Activated naive CD4-positive, alpha-beta T cell treated with anti-CD3 and anti-CD28 coated beads, Interleukin-2, amount 50 U/mL, for 24 hours (primary cell): ENCODE results near the gene SLC19A2.
A peak's percentile ranks its signal among the peaks of the same experiment; 100 is the strongest.
"Not testable (repeated sequence)": the region's sequence is repeated elsewhere in the genome, so short reads cannot be mapped to it uniquely, and the experiment has no call there.

Experiments used
- H3K27ac Mint-ChIP-seq: one replicate; pipeline ENCODE4 v1.8.0; 2021; ENCODE audit warnings: mild to moderate bottlenecking, mixed read lengths
- H3K27me3 Mint-ChIP-seq: one replicate; pipeline ENCODE4 v1.8.0; 2021; ENCODE audit warnings: mixed read lengths
- H3K36me3 Mint-ChIP-seq: one replicate; pipeline ENCODE4 v1.8.0; 2021; ENCODE audit warnings: mixed read lengths
- H3K4me1 Mint-ChIP-seq: one replicate; pipeline ENCODE4 v1.8.0; 2021; ENCODE audit warnings: mixed read lengths
- H3K4me3 Mint-ChIP-seq: one replicate; pipeline ENCODE4 v1.8.0; 2021; ENCODE audit warnings: mild to moderate bottlenecking, mixed read lengths
- H3K9me3 Mint-ChIP-seq: one replicate; pipeline ENCODE4 v1.8.0; 2021; ENCODE audit warnings: mixed read lengths

The SLC19A2 gene

DNA sequence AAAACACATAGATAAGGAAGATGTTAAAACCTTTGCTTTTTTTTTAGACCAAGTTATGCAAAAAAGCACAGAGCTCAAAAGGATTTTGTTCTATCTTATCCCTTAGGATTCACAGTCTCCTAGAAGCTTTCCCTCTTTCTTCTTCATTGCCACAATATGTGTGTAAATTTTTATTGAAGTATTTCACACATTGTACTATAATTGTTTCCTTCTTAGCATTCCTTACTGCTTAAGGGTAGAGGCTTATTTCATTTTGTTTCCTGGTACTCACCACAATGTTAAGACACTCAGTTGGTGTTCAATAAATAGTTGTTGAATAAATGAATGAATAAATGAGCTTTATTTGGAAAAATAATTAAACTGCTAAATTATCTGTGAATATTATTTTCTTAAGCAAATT lies 29.9 kb upstream of the SLC19A2 start:
- Mint-ChIP-seq H3K4me1 (peaks cover 10% of the 10 kb centered on the region), H3K4me3 (no peak overlapping the region), H3K27ac (peak overlapping the region; percentile 38), H3K9me3 (no peaks in the 10 kb centered on the region), H3K36me3 (peaks cover 53% of the 10 kb centered on the region), H3K27me3 (no peaks in the 10 kb centered on the region)

DNA sequence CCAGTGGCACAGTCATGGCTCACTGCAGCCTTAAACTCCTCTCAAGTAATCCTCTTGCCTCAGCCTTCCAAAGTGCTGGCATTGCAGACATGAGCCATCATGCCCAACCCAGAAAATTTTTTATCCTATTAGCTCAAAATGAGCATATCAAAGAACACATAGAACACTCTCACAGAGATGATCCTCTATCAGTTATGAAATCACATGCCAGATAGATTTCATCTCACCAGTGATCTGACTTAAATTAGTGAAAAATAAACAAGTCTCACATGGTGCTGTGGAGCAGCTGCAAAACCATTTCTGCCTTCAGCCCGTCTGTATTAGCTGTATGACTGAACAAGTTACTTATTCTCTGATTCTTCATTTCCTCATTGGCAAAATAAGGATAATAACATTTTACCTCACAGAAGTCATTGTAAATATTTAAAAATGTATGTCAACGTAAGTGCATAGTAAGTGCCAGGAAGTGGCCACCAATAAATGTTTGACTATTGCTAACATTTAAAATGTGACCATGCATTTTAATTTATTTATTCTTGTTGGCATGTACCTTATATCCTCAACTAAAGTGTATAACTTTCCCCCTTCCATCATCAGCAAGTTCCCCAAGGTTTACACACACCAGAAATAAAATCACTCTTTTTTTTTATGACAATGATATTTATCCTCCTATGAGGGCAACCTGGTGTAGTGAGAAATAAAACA lies 29.0 kb upstream of the SLC19A2 start:
- Mint-ChIP-seq H3K4me3 (no peak overlapping the region), H3K4me1 (peaks cover 17% of the 10 kb centered on the region), H3K27me3 (no peaks in the 10 kb centered on the region), H3K9me3 (no peaks in the 10 kb centered on the region), H3K36me3 (peaks cover 46% of the 10 kb centered on the region), H3K27ac (no peak overlapping the region)

DNA sequence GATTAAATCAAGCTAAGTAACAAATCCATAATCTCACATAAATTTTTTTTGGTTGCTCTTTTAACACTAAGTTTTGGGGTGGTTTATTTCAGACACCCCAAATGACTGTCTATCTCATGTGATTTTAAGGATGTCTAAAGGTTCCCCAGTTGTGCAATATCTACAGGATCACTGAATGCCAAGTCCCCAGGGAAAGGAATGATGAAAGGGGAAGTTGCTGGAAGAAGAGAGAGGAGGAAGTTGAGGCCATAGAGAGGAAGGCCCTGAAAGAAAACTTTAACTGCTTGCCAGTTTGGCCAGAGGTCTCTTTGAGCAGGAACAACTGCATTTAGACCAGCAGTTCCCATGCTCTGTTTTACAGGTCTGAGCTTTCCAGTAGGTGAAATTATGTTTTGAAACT lies 27.5 kb upstream of the SLC19A2 start:
- H3K27ac Mint-ChIP-seq = peak overlapping the region; percentile 60
- no peaks in the 10 kb centered on the region for H3K9me3 Mint-ChIP-seq
- H3K4me1 Mint-ChIP-seq = peaks cover 28% of the 10 kb centered on the region
- no peaks in the 10 kb centered on the region for H3K27me3 Mint-ChIP-seq
- no peak overlapping the region for H3K4me3 Mint-ChIP-seq
- peaks cover 39% of the 10 kb centered on the region for H3K36me3 Mint-ChIP-seq

- Mint-ChIP-seq H3K27me3 (no peaks in the 10 kb centered on the region), H3K4me3 (no peak overlapping the region)
Measured at GRCh38 chr1:169511316-169512005, 25.7 kb upstream of the SLC19A2 start.

GRCh38 chr1:169510060-169510459 lies 24.3 kb upstream of the SLC19A2 start:
- Mint-ChIP-seq H3K36me3 (peaks cover 18% of the 10 kb centered on the region), H3K4me1 (peaks cover 28% of the 10 kb centered on the region), H3K9me3 (no peaks in the 10 kb centered on the region), H3K4me3 (no peak overlapping the region), H3K27me3 (no peaks in the 10 kb centered on the region), H3K27ac (no peak overlapping the region)

More at GRCh38 chr1:169511316-169512005, 25.7 kb upstream of the SLC19A2 start:
- H3K36me3 Mint-ChIP-seq = peaks cover 25% of the 10 kb centered on the region
- no peak overlapping the region for H3K27ac Mint-ChIP-seq
- H3K9me3 Mint-ChIP-seq = no peaks in the 10 kb centered on the region
- peaks cover 28% of the 10 kb centered on the region for H3K4me1 Mint-ChIP-seq

DNA sequence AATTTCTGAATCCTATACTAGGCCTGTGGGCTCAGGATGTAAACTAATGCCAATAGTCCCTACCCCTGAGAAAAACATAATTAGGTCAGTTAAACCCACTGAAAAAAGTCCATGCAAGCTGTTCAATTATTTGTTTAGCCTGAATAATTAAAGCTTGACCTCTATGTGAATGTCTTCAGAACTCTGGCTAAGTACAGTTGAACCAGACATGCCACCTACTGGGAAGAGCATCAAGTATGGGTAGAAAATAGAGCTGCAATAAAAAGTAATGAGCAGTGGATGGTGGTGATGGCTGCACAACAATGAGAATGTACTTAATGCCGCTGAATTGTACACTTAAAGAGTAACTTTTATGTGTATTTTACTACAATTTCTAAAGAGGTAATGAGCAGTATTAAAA lies 23.6 kb upstream of the SLC19A2 start:
- H3K9me3 Mint-ChIP-seq = no peaks in the 10 kb centered on the region
- no peak overlapping the region for H3K27ac Mint-ChIP-seq
- peaks cover 12% of the 10 kb centered on the region for H3K36me3 Mint-ChIP-seq
- H3K4me3 Mint-ChIP-seq = no peak overlapping the region
- no peaks in the 10 kb centered on the region for H3K27me3 Mint-ChIP-seq
- H3K4me1 Mint-ChIP-seq = peaks cover 28% of the 10 kb centered on the region

GRCh38 chr1:169508432-169509338 lies 22.9 kb upstream of the SLC19A2 start:
- peaks cover 12% of the 10 kb centered on the region for H3K36me3 Mint-ChIP-seq
- H3K27me3 Mint-ChIP-seq = no peaks in the 10 kb centered on the region
- no peak overlapping the region for H3K27ac Mint-ChIP-seq
- no peaks in the 10 kb centered on the region for H3K9me3 Mint-ChIP-seq
- no peak overlapping the region for H3K4me3 Mint-ChIP-seq
- H3K4me1 Mint-ChIP-seq = peaks cover 28% of the 10 kb centered on the region

- Mint-ChIP-seq H3K4me3 (no peak overlapping the region), H3K27me3 (no peaks in the 10 kb centered on the region), H3K9me3 (no peaks in the 10 kb centered on the region), H3K4me1 (peaks cover 28% of the 10 kb centered on the region), H3K27ac (no peak overlapping the region), H3K36me3 (peaks cover 9% of the 10 kb centered on the region)
Measured at GRCh38 chr1:169507413-169507812, 21.7 kb upstream of the SLC19A2 start.

GRCh38 chr1:169503601-169504000 lies 17.9 kb upstream of the SLC19A2 start:
- H3K36me3 Mint-ChIP-seq, H3K9me3 Mint-ChIP-seq, H3K4me3 Mint-ChIP-seq, H3K4me1 Mint-ChIP-seq, H3K27ac Mint-ChIP-seq, H3K27me3 Mint-ChIP-seq: not testable (repeated sequence)

DNA sequence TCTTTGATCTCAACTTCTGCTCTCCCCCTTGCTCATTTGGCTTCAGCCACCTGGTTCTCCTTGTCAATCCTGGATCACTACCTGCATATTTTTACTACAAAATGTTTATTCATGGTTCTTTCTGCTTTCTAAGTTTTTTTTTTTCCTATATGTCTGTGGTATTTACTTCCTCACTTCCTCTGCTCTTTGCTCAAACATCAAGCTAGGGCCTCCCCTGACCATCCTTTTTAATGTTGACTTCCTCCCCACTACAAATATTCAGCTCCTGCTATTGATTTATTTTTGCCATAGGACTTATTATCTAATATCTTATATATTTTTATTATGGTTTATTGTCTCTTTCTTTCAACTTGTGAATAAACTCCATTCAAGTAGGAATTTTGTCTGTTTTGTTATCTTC lies 14.1 kb upstream of the SLC19A2 start:
- peaks cover 3% of the 10 kb centered on the region for H3K27me3 Mint-ChIP-seq
- H3K9me3 Mint-ChIP-seq = peaks cover 8% of the 10 kb centered on the region
- H3K36me3 Mint-ChIP-seq = peaks cover 15% of the 10 kb centered on the region
- H3K4me3 Mint-ChIP-seq = no peak overlapping the region
- H3K4me1 Mint-ChIP-seq = peaks cover 13% of the 10 kb centered on the region
- H3K27ac Mint-ChIP-seq = peak overlapping the region; percentile 14

GRCh38 chr1:169497317-169497716 lies 11.6 kb upstream of the SLC19A2 start:
- Mint-ChIP-seq H3K27me3 (peaks cover 3% of the 10 kb centered on the region), H3K4me3 (no peak overlapping the region), H3K36me3 (peaks cover 13% of the 10 kb centered on the region), H3K9me3 (peaks cover 8% of the 10 kb centered on the region), H3K27ac (peak overlapping the region; percentile 13), H3K4me1 (peaks cover 14% of the 10 kb centered on the region)

DNA sequence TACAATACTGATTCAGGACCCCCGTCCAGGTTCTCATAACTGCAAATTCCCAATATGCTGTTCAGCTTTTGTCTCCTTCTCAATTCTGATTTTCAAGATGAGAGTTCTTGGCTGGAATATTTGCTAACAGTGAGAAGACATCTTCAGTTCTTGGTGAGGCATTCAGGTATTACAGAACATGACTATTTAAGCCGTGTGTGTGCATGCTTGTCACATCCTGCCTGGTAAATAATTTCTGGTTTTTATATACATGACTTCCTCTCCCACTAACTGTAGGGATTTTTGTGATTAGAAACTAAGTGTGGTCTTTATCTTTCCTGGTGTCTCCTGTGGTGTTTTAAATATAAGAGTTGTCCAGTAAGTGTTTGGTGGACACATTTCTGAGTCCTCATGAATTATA lies 10.2 kb upstream of the SLC19A2 start:
- no peak overlapping the region for H3K4me3 Mint-ChIP-seq
- peaks cover 21% of the 10 kb centered on the region for H3K4me1 Mint-ChIP-seq
- no peak overlapping the region for H3K27ac Mint-ChIP-seq
- H3K9me3 Mint-ChIP-seq = peaks cover 8% of the 10 kb centered on the region
- H3K36me3 Mint-ChIP-seq = peaks cover 11% of the 10 kb centered on the region
- H3K27me3 Mint-ChIP-seq = peaks cover 3% of the 10 kb centered on the region

GRCh38 chr1:169495046-169495775 lies 9.5 kb upstream of the SLC19A2 start:
- peaks cover 3% of the 10 kb centered on the region for H3K27me3 Mint-ChIP-seq
- H3K4me1 Mint-ChIP-seq = peaks cover 21% of the 10 kb centered on the region
- no peak overlapping the region for H3K27ac Mint-ChIP-seq
- no peak overlapping the region for H3K4me3 Mint-ChIP-seq
- H3K9me3 Mint-ChIP-seq = peaks cover 8% of the 10 kb centered on the region
- H3K36me3 Mint-ChIP-seq = peaks cover 11% of the 10 kb centered on the region

GRCh38 chr1:169494343-169494742 lies 8.6 kb upstream of the SLC19A2 start:
- Mint-ChIP-seq H3K9me3 (peaks cover 8% of the 10 kb centered on the region), H3K27ac (no peak overlapping the region), H3K4me1 (peaks cover 21% of the 10 kb centered on the region), H3K27me3 (peaks cover 3% of the 10 kb centered on the region), H3K36me3 (peaks cover 11% of the 10 kb centered on the region), H3K4me3 (no peak overlapping the region)

DNA sequence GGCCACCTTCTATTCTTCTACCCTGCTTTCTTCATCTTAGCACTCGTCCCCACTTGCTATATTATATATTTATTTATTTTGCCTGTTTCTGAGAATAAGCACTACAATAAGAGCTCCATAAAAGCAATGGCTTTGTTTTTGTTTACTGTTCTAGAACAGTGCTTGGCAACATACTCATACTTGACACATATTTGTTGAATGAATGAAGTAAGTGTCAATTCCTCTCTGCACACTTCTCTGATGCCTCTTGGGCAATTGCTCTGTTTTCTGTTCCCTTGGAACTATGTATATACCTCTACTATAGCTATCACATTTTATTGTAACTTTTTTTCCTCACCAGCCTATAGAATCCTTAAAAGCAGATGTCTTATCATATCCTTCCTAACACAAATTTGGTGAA lies 7.5 kb upstream of the SLC19A2 start:
- Mint-ChIP-seq H3K9me3 (peaks cover 2% of the 10 kb centered on the region), H3K36me3 (peaks cover 5% of the 10 kb centered on the region), H3K4me3 (no peak overlapping the region), H3K27ac (no peak overlapping the region), H3K4me1 (peaks cover 17% of the 10 kb centered on the region), H3K27me3 (peaks cover 2% of the 10 kb centered on the region)
